Stimulated activated memory B cell treated with anti-CD40 and anti-IgM and Interleukin-4, amounts not matched to agents 10 μg/mL and 1 μg/mL and 100 μg/mL, for 72 hours (primary cell): ENCODE data around the gene RPRD1A.
A peak's percentile ranks its signal among the peaks of the same experiment; 100 is the strongest.
"Not testable (repeated sequence)": the region's sequence is repeated elsewhere in the genome, so short reads cannot be mapped to it uniquely, and the experiment has no call there.

Experiments used
- ATAC-seq: fragments of 150-1000 bp; cut with Tn5 transposase; 2 replicates; pipeline ENCODE4 v1.10.0; 2021
- H3K27ac Mint-ChIP-seq: one replicate; pipeline ENCODE4 v1.8.0; 2022; ENCODE audit warnings: mild to moderate bottlenecking, mixed read lengths
- H3K27me3 Mint-ChIP-seq: one replicate; pipeline ENCODE4 v1.8.0; 2022; ENCODE audit warnings: mixed read lengths
- H3K36me3 Mint-ChIP-seq: one replicate; pipeline ENCODE4 v1.8.0; 2022; ENCODE audit warnings: mixed read lengths
- H3K4me1 Mint-ChIP-seq: one replicate; pipeline ENCODE4 v1.8.0; 2022; ENCODE audit warnings: mixed read lengths
- H3K4me3 Mint-ChIP-seq: one replicate; pipeline ENCODE4 v1.8.0; 2022; ENCODE audit warnings: mild to moderate bottlenecking, moderate library complexity, mixed read lengths
- H3K9me3 Mint-ChIP-seq: one replicate; pipeline ENCODE4 v1.8.0; 2022; ENCODE audit warnings: mixed read lengths

RPRD1A gene

GRCh38 chr18:36025025-36025424 is 42.3 kb downstream of the RPRD1A start:
- Mint-ChIP-seq H3K27ac (no peak overlapping the region), H3K4me3 (no peak overlapping the region), H3K27me3 (no peaks in the 10 kb centered on the region), H3K4me1 (no peaks in the 10 kb centered on the region), H3K36me3 (peaks cover 33% of the 10 kb centered on the region), H3K9me3 (no peaks in the 10 kb centered on the region)
- ATAC-seq, result no peak

GRCh38 chr18:36024241-36024640 is 43.1 kb downstream of the RPRD1A start:
- H3K27me3 Mint-ChIP-seq, ATAC-seq, H3K9me3 Mint-ChIP-seq, H3K27ac Mint-ChIP-seq, H3K4me3 Mint-ChIP-seq, H3K4me1 Mint-ChIP-seq: not testable (repeated sequence)
- H3K36me3 Mint-ChIP-seq, result peaks cover 33% of the 10 kb centered on the region

GRCh38 chr18:36023336-36023735 is 44.0 kb downstream of the RPRD1A start:
- no peaks in the 10 kb centered on the region for H3K9me3 Mint-ChIP-seq
- peaks cover 3% of the 10 kb centered on the region for H3K4me1 Mint-ChIP-seq
- no peak overlapping the region for H3K27ac Mint-ChIP-seq
- no peak for ATAC-seq
- H3K27me3 Mint-ChIP-seq, result no peaks in the 10 kb centered on the region
- H3K4me3 Mint-ChIP-seq, result no peak overlapping the region
- peaks cover 28% of the 10 kb centered on the region for H3K36me3 Mint-ChIP-seq

- Mint-ChIP-seq H3K4me3 (no peak overlapping the region), H3K4me1 (peaks cover 23% of the 10 kb centered on the region), H3K27ac (no peak overlapping the region), H3K36me3 (peaks cover 11% of the 10 kb centered on the region), H3K27me3 (no peaks in the 10 kb centered on the region), H3K9me3 (no peaks in the 10 kb centered on the region)
- no peak for ATAC-seq
These were observed 47.1 kb downstream of the RPRD1A start for GRCh38 chr18:36020174-36020711.

GRCh38 chr18:36017232-36017631 is 50.1 kb downstream of the RPRD1A start:
- Mint-ChIP-seq H3K4me1 (peaks cover 27% of the 10 kb centered on the region), H3K4me3 (no peak overlapping the region), H3K36me3 (peaks cover 6% of the 10 kb centered on the region), H3K27me3 (no peaks in the 10 kb centered on the region), H3K27ac (no peak overlapping the region), H3K9me3 (no peaks in the 10 kb centered on the region)
- no peak for ATAC-seq

- no peaks in the 10 kb centered on the region for H3K27me3 Mint-ChIP-seq
- no peaks in the 10 kb centered on the region for H3K9me3 Mint-ChIP-seq
- peaks cover 6% of the 10 kb centered on the region for H3K36me3 Mint-ChIP-seq
- peaks cover 27% of the 10 kb centered on the region for H3K4me1 Mint-ChIP-seq
- ATAC-seq, result peak; percentile 88
- H3K4me3 Mint-ChIP-seq, result no peak overlapping the region
- no peak overlapping the region for H3K27ac Mint-ChIP-seq
These were observed 51.7 kb downstream of the RPRD1A start for GRCh38 chr18:36015629-36016028.

- Mint-ChIP-seq H3K4me1 (peaks cover 20% of the 10 kb centered on the region), H3K27ac (no peak overlapping the region), H3K36me3 (peaks cover 6% of the 10 kb centered on the region), H3K4me3 (no peak overlapping the region), H3K9me3 (no peaks in the 10 kb centered on the region), H3K27me3 (no peaks in the 10 kb centered on the region)
- no peak for ATAC-seq
These were observed 54.5 kb downstream of the RPRD1A start for GRCh38 chr18:36012891-36013290.

- H3K9me3 Mint-ChIP-seq, result no peaks in the 10 kb centered on the region
- H3K4me3 Mint-ChIP-seq, result no peak overlapping the region
- peaks cover 6% of the 10 kb centered on the region for H3K36me3 Mint-ChIP-seq
- H3K27me3 Mint-ChIP-seq, result no peaks in the 10 kb centered on the region
- H3K4me1 Mint-ChIP-seq, result no peaks in the 10 kb centered on the region
- ATAC-seq, result no peak
- no peak overlapping the region for H3K27ac Mint-ChIP-seq
These were observed 58.1 kb downstream of the RPRD1A start for GRCh38 chr18:36009214-36009613.

- no peaks in the 10 kb centered on the region for H3K27me3 Mint-ChIP-seq
- H3K9me3 Mint-ChIP-seq, result no peaks in the 10 kb centered on the region
- no peak overlapping the region for H3K4me3 Mint-ChIP-seq
- peaks cover 11% of the 10 kb centered on the region for H3K4me1 Mint-ChIP-seq
- no peak overlapping the region for H3K27ac Mint-ChIP-seq
- ATAC-seq, result no peak
- H3K36me3 Mint-ChIP-seq, result no peaks in the 10 kb centered on the region
These were observed 60.4 kb downstream of the RPRD1A start for GRCh38 chr18:36006997-36007396.

- no peaks in the 10 kb centered on the region for H3K36me3 Mint-ChIP-seq
- no peaks in the 10 kb centered on the region for H3K9me3 Mint-ChIP-seq
- ATAC-seq, result peak; percentile 43
- H3K4me3 Mint-ChIP-seq, result no peak overlapping the region
- peaks cover 36% of the 10 kb centered on the region for H3K4me1 Mint-ChIP-seq
- no peaks in the 10 kb centered on the region for H3K27me3 Mint-ChIP-seq
- H3K27ac Mint-ChIP-seq, result no peak overlapping the region
These were observed 67.4 kb downstream of the RPRD1A start for GRCh38 chr18:35999925-36000324.

GRCh38 chr18:35998967-35999366 is 68.4 kb downstream of the RPRD1A start:
- H3K27ac Mint-ChIP-seq, result no peak overlapping the region
- H3K9me3 Mint-ChIP-seq, result no peaks in the 10 kb centered on the region
- peaks cover 36% of the 10 kb centered on the region for H3K4me1 Mint-ChIP-seq
- H3K4me3 Mint-ChIP-seq, result no peak overlapping the region
- no peak for ATAC-seq
- no peaks in the 10 kb centered on the region for H3K27me3 Mint-ChIP-seq
- no peaks in the 10 kb centered on the region for H3K36me3 Mint-ChIP-seq

- no peak overlapping the region for H3K27ac Mint-ChIP-seq
- H3K4me3 Mint-ChIP-seq, result no peak overlapping the region
- no peak for ATAC-seq
- peaks cover 6% of the 10 kb centered on the region for H3K36me3 Mint-ChIP-seq
- no peaks in the 10 kb centered on the region for H3K9me3 Mint-ChIP-seq
- H3K27me3 Mint-ChIP-seq, result no peaks in the 10 kb centered on the region
- H3K4me1 Mint-ChIP-seq, result no peaks in the 10 kb centered on the region
These were observed 74.3 kb downstream of the RPRD1A start for GRCh38 chr18:35993013-35993412.

- no peak for ATAC-seq
- H3K36me3 Mint-ChIP-seq, result peaks cover 14% of the 10 kb centered on the region
- H3K27me3 Mint-ChIP-seq, result no peaks in the 10 kb centered on the region
- H3K27ac Mint-ChIP-seq, result no peak overlapping the region
- H3K4me1 Mint-ChIP-seq, result no peaks in the 10 kb centered on the region
- no peak overlapping the region for H3K4me3 Mint-ChIP-seq
- no peaks in the 10 kb centered on the region for H3K9me3 Mint-ChIP-seq
These were observed 75.7 kb downstream of the RPRD1A start for GRCh38 chr18:35991696-35992095.

- no peaks in the 10 kb centered on the region for H3K27me3 Mint-ChIP-seq
- H3K4me1 Mint-ChIP-seq, result no peaks in the 10 kb centered on the region
- H3K36me3 Mint-ChIP-seq, result peaks cover 47% of the 10 kb centered on the region
- no peak for ATAC-seq
- H3K4me3 Mint-ChIP-seq, result no peak overlapping the region
- no peaks in the 10 kb centered on the region for H3K9me3 Mint-ChIP-seq
- H3K27ac Mint-ChIP-seq, result no peak overlapping the region
These were observed 83.5 kb downstream of the RPRD1A start for GRCh38 chr18:35983818-35984217.

GRCh38 chr18:35983147-35983546 is 84.2 kb downstream of the RPRD1A start:
- Mint-ChIP-seq H3K27ac (no peak overlapping the region), H3K4me1 (no peaks in the 10 kb centered on the region), H3K36me3 (peaks cover 54% of the 10 kb centered on the region), H3K27me3 (no peaks in the 10 kb centered on the region), H3K4me3 (no peak overlapping the region), H3K9me3 (no peaks in the 10 kb centered on the region)
- ATAC-seq, result no peak

- H3K36me3 Mint-ChIP-seq, result peaks cover 57% of the 10 kb centered on the region
- H3K27ac Mint-ChIP-seq, result no peak overlapping the region
- no peak for ATAC-seq
- H3K4me1 Mint-ChIP-seq, result no peaks in the 10 kb centered on the region
- no peaks in the 10 kb centered on the region for H3K9me3 Mint-ChIP-seq
- no peak overlapping the region for H3K4me3 Mint-ChIP-seq
- H3K27me3 Mint-ChIP-seq, result no peaks in the 10 kb centered on the region
These were observed 84.8 kb downstream of the RPRD1A start for GRCh38 chr18:35982409-35983114.
